Measurements from ENCODE around the gene ELOVL5.
A peak's percentile ranks its signal among the peaks of the same experiment; 100 is the strongest.
"Not testable (repeated sequence)": the region's sequence is repeated elsewhere in the genome, so short reads cannot be mapped to it uniquely, and the experiment has no call there.

Gene ELOVL5

DNA sequence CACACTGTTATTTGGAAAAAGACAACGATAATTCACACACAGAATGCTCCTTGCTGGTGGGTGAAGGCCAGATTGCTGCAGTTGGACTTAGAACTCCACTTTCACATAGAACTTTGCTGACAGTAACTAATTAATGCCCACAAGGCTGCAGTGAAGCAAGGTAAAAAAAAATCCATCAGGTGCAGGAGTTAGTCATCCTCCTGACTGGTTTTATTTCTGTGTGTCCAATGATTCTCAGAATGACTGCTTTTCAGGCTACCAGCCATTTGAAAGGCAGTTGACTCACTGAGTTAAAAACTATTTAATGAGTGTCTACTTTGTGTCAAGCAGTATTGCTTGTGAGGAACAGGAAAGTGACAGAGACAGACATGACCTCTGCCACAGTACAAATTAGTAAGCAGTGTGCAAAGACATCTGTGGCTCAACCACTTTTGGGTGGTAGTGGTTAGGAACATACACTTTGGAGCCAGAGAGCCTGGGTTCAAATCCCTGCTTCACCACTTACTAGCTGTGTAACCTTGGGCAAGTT is 41.9 kb downstream of the ELOVL5 start:
- TF ChIP-seq, protein P1, sequence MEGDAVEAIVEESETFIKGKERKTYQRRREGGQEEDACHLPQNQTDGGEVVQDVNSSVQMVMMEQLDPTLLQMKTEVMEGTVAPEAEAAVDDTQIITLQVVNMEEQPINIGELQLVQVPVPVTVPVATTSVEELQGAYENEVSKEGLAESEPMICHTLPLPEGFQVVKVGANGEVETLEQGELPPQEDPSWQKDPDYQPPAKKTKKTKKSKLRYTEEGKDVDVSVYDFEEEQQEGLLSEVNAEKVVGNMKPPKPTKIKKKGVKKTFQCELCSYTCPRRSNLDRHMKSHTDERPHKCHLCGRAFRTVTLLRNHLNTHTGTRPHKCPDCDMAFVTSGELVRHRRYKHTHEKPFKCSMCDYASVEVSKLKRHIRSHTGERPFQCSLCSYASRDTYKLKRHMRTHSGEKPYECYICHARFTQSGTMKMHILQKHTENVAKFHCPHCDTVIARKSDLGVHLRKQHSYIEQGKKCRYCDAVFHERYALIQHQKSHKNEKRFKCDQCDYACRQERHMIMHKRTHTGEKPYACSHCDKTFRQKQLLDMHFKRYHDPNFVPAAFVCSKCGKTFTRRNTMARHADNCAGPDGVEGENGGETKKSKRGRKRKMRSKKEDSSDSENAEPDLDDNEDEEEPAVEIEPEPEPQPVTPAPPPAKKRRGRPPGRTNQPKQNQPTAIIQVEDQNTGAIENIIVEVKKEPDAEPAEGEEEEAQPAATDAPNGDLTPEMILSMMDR (conservative IDR thresholded peaks at IDR 0.05) = no peak
- no peak overlapping the region for H3K27ac ChIP-seq

DNA sequence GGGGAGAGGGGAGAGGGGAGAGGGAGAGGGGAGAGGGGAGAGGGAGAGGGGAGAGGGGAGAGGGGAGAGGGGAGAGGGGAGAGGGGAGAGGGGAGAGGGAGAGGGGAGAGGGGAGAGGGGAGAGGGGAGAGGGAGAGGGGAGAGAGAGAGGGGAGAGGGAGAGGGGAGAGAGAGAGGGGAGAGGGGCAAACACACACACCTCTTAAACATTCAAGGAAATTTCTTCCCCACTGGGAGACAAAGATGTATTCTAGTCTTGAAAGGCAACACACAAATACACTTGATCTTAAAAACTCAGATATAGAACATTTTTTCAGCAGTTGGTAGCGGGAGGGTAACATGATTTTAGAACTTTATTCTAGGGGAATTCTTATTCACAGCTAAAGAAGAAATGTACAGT is 42.5 kb downstream of the ELOVL5 start:
- not testable (repeated sequence) for H3K27ac ChIP-seq

DNA sequence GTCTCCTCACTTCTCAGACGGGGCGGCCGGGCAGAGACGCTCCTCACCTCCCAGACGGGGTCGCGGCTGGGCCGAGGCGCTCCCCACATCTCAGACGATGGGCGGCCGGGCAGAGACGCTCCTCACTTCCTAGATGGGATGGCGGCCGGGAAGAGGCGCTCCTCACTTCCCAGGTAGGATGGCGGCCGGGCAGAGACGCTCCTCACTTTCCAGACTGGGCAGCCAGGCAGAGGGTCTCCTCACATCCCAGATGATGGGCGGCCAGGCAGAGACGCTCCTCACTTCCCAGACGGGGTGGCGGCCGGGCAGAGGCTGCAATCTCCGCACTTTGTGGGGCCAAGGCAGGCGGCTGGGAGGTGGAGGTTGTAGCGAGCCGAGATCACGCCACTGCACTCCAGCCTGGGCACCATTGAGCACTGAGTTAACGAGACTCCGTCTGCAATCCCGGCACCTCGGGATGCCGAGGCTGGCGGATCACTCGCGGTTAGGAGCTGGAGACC is 43.2 kb downstream of the ELOVL5 start:
- H3K27ac ChIP-seq = not testable (repeated sequence)

DNA sequence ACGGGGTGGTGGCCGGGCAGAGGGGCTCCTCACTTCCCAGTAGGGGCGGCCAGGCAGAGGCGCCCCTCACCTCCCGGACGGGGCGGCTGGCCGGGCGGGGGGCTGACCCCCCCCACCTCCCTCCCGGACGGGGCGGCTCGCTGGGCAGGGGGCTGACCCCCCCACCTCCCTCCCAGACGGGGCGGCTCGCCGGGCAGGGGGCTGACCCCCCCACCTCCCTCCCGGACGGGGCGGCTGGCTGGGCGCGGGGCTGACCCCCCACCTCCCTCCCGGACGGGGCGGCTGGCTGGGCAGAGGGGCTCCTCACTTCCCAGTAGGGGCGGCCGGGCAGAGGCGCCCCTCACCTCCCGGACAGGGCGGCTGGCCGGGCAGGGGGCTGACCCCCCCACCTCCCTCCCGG is 43.8 kb downstream of the ELOVL5 start:
- not testable (repeated sequence) for H3K27ac ChIP-seq

DNA sequence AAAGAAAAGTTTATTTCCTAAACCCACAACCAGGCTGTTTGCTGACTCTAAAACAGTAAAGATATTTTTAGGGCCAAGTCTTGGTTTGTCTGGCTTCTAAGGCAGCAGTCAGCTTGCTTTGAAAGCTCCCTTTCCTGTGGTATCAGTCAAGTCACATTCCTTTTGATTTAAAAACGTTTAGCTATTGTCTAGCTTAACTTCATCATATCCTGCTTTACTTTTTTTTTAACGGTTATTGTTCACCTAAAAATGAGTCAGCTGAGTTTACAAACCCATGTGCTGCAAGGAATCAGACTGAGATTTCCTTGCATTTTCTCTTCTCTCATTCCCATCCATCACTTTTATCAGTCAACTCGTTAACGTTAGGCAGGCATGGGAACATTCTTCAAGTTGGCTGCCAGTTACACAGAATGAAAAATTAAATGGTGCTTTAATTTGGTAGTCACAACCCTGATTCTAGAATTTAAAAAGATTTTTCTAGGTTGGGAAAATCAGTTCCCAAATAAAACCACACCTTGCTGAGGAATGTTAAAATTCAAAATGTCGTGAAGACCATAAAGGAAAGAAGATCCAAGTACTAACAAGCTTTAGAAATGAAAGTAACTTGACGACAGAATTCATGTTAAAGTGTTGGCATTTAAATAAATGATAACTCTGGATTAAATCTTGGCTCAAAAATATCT is 45.9 kb downstream of the ELOVL5 start:
- no peak overlapping the region for H3K27ac ChIP-seq
- TF ChIP-seq, protein P1 (conservative IDR thresholded peaks at IDR 0.05) = no peak

DNA sequence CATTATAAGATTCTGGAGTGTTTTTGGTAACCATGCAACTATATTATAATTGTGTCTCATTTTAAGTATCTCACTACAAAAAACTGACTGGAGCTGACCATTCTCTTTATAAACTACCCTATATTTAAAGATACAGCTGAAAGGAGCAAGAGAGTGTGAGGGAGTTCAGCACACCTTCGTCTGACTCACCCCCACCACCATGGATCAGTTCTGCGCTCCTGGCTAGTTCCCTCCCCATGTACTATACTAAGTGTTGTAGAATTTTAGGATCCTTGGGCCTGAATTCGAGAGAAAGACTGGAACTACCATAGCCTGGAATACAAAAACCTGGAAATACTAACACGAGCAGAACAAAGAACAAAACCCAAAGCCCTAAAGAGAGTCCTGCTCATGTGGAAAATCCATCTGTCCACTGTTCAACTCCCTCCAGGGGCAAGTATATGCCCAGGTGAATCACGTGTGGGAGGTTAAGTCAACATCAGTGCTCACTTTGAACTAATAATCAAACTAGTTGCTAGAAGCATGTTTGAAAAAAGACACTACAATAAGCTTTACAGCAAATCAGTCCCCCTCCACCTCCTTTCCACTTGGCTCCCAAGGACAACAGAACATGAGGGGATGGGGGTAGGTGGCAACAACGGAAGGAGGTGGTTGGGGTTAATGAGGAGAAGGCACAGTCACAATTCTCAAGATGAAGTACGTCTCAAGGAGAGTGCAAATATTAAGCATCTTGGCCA is 46.8 kb downstream of the ELOVL5 start:
- peak overlapping the region; percentile 32 for H3K27ac ChIP-seq
- TF ChIP-seq, protein P1 (conservative IDR thresholded peaks at IDR 0.05) = no peak

DNA sequence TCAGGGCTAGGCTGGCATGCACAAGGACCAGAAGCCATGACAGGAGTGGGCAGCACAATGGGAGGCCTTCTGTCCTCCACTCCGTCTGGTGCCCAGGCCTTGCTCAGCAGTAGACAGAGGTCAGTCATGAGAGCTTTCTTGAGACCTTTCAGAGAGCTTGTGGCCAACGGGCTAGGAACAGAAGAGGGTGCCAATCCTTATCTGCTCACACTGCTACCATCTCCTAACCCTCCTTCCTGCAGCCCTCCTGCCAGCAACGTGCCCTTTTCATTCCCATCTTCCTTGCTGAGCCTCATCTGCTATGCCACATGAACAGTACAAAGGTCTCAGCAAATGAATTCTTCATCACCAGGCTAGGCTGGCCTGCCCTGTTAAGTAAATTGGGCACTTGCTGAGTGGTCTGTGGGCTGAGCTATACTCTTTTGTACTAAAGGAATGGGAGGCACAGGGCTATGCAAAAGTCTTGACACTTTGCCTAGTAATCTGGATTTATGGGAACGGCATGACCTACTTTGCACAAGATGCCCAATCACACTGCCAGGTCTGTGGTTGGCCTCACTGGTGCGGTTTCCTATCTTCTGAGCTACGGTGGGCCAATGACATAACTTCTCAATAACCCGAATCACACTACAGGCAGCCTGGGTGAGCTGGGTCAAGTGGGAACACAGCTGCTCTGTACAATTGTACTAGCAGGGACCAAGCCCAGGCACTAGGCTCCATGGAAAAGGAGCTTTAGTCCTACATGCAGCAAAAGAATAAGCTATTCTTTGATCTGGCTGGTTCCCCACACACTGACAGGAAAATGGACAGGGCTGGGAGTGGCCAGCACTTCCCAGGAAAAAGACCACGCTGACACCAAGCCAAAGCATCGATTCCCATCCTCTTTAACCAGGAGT is 47.8 kb downstream of the ELOVL5 start:
- TF ChIP-seq, protein P1 (conservative IDR thresholded peaks at IDR 0.05) = no peak
- peak overlapping the region; percentile 32 for H3K27ac ChIP-seq

DNA sequence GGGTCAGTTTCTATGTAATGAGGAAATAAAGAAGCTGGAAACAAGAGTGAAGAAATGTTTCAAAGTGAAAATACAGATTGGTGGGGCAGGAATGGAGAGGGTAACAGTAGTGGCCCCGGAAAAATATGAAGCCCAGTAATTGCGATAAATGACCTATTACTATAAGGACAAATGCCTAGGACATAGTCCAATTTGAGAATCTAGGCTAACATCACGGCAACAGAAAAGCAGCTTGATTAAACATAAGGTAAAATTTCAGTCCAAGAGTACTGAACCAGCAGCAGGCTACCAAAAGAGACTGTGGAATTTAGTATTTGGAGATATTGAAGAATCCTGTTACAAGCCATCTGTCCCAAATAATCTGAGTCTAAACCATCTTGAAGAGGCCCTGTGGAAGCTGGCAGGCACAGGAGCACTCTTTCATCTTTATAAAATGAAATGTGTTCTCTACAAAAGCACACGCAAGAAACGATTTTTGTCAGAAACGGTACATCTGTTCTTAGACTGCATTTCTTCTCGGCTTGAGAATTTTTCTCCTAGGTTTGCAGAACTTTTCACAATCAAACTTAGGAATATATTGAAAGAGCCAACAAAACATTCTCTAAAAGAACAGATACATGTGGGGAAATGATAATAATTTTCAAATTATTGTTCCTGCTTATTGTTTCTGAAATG is 49.3 kb downstream of the ELOVL5 start:
- TF ChIP-seq, protein P1 (conservative IDR thresholded peaks at IDR 0.05) = no peak
- no peak overlapping the region for H3K27ac ChIP-seq
